GM10266 (cell line): ENCODE measurements around the gene KRTAP12-4.
"Not testable (repeated sequence)": the region's sequence is repeated elsewhere in the genome, so short reads cannot be mapped to it uniquely, and the experiment has no call there.

Experiments
- DNase-seq: peaks from one replicate; pipeline ENCODE4 v3.0.0; 2012; ENCODE audit errors: extremely low spot score
- CTCF ChIP-seq: IDR thresholded peaks from 2 replicates; pipeline ENCODE4 v1.5.1; 2012; ENCODE audit warnings: mild to moderate bottlenecking, low read depth; ENCODE audit not compliant: control insufficient read depth, insufficient read depth; ENCODE audit errors: missing control alignments

The KRTAP12-4 gene

GRCh38 chr21:44639331-44639655, 15.2 kb downstream of the KRTAP12-4 start:
- no peak for DNase-seq
- no peak for TF ChIP-seq CTCF

DNA sequence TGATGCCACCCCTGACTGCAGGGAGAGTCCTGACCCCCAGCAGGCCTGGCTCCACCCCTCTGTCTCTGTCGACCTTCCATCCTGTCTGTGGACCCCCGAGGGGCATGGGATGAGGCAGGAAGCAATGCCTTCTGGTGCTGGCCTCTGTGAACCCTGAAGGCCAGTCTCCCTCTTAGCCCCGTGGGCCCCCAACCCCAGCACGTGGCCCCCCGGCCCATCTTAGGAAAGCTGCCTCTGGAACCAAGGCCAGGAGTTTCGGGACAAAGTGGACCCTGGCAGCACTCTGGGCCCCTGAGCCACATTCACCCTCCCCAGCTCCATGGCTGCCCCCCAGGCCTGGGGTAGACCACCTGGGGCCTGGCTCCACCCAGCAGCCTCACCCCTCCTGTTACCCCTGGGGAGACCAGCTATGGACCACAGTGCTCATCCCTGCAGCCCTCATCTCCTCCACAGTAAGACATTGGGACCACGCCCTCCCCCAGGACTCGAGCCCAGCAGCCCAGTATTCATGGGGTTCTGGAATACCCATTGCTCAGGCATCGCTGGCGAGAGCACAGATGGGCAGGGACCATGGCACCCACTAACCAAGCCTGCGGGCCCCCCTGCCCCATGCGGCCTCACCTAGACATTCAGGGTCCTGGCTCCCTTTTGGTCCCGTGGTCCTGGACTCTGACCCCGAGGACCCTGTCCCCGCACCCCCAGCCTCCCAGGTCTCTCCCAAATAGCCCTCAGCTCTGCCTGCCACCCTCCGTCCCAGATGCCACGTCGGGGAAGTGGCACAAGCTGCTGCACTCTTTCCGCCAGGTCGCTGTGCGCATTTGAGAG, 15.7 kb downstream of the KRTAP12-4 start:
- DNase-seq: not testable (repeated sequence)

- not testable (repeated sequence) for DNase-seq
These were observed 16.6 kb downstream of the KRTAP12-4 start for GRCh38 chr21:44637851-44638348.

- TF ChIP-seq CTCF: no peak
- DNase-seq: no peak
These were observed 17.2 kb downstream of the KRTAP12-4 start, which contains the start of gene KRTAP10-10 for GRCh38 chr21:44637018-44637850. Gene KRTAP10-10, plus strand, starts transcription at chr21:44637356. Its CDS starts 62 bp downstream, at chr21:44637418.

DNA sequence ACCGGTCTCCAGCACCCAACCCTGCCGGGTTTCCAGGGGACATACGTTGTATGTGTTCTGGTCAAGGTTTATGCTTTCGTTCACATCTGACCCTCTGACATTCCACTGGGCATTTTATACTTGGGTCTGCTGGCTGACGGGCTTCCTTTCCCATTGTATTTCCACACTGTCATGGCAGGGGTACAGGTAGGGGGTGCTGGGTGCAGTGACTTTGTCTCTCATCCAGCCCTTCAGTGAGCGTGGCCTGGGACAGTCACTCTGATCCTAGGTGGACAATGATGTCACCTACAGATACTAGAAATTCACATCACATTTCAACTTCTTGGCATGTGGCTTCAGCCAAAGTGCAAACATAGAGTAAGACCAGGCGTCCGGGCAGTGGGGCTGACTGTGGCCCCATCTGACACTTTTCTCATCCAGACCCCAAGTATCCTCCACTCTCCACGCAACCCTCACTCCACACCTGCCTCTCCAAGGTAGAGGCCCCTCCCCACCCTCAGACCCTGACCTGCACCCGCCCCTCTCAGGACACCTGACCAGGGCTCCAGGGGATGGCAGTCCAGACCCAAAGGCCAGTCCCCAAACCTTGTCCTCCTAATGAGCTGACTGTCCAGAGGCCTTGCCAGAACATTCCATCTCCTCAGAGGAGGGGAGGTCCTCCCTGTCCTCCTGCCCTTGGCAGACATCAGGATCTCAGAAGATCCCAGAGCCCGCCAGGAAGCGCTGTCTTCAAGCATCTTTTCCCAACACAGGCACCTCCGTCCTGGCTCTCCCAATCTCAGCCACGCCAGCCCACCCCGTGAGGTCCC, 18.0 kb downstream of the KRTAP12-4 start:
- DNase-seq: no peak

DNA sequence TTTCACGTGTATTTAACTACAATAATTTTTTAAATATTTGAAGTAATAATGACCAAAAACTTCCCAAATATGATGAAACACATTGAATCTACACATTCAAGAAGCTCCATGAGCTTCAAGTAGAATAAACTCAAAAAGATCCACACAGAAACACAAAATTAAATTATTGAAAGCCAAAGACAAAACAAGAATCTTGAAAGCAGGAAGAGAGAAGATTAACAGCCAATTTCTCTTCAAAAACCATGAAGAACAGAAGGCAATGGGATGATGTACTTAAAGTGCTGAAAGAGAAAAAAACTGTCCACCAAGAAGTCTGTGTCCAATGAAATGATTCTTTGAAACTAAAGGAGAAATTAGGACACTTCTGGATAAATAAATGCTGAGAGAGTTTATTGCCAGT, 22.4 kb downstream of the KRTAP12-4 start:
- DNase-seq: no peak
- no peak for TF ChIP-seq CTCF

More for the DNA sequence above, 18.0 kb downstream of the KRTAP12-4 start:
- TF ChIP-seq CTCF: no peak

DNA sequence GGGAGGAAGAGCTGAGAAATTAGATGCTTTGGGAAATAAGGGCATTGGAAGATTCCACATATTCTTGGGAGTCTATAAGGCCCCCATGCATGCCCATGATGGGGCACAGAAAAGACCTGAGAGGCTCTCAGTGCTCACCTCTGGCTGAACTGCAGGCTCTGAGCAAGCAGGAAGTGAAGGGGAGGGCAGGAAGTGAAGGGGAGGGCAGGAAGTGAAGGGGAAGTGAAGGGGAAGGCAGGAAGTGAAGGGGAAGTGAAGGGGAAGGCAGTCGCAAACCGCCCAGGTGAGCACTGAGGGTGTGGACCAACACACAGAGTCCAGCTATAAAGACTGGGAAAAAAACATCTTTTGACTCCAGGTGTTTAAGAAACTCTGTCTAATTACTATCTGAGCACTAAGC, 24.0 kb downstream of the KRTAP12-4 start:
- DNase-seq: no peak
- no peak for TF ChIP-seq CTCF
